ENCODE measurements around the gene QTRT2.

The QTRT2 gene

GRCh38 chr3:114068336-114068735, 11.8 kb downstream of the QTRT2 start:
- DNase-seq (ENCODE audit: low spot score) = no peak
- no peak for TF ChIP-seq CTCF (conservative IDR thresholded peaks at IDR 0.05; ENCODE audit: low read depth)
- POLR2A ChIA-PET (ENCODE audit: low non-redundant PET) = no interaction called here
- no peak overlapping the region for H3K27ac ChIP-seq
- CTCF ChIA-PET = no interaction called here

GRCh38 chr3:114071786-114072185, 15.2 kb downstream of the QTRT2 start:
- H3K27ac ChIP-seq = no peak overlapping the region
- no peak for TF ChIP-seq CTCF (conservative IDR thresholded peaks at IDR 0.05; ENCODE audit: low read depth)
- CTCF ChIA-PET = no interaction called here
- POLR2A ChIA-PET (ENCODE audit: low non-redundant PET) = no interaction called here
- no peak for DNase-seq (ENCODE audit: low spot score)

- DNase-seq (ENCODE audit: low spot score) = no peak
- ChIA-PET CTCF (interaction anchor here (0.7 kb wide), 2 partner anchors 167 to 269 kb away, joined by 3 read pairs; no protein-coding TSS in a partner anchor), POLR2A (ENCODE audit: low non-redundant PET) (no interaction called here)
Observed at GRCh38 chr3:114076711-114077110, 20.2 kb downstream of the QTRT2 start.

GRCh38 chr3:114078126-114078525, 21.6 kb downstream of the QTRT2 start:
- H3K27ac ChIP-seq = no peak overlapping the region
- ChIA-PET CTCF (no interaction called here), POLR2A (ENCODE audit: low non-redundant PET) (no interaction called here)
- DNase-seq (ENCODE audit: low spot score) = no peak
- TF ChIP-seq CTCF (conservative IDR thresholded peaks at IDR 0.05; ENCODE audit: low read depth) = no peak

More at GRCh38 chr3:114076711-114077110, 20.2 kb downstream of the QTRT2 start:
- H3K27ac ChIP-seq = no peak overlapping the region
- TF ChIP-seq CTCF (conservative IDR thresholded peaks at IDR 0.05; ENCODE audit: low read depth) = no peak

- ChIA-PET POLR2A (ENCODE audit: low non-redundant PET) (no interaction called here), CTCF (no interaction called here)
- no peak for DNase-seq (ENCODE audit: low spot score)
- no peak for TF ChIP-seq CTCF (conservative IDR thresholded peaks at IDR 0.05; ENCODE audit: low read depth)
- no peak overlapping the region for H3K27ac ChIP-seq
Observed at GRCh38 chr3:114079761-114080160, 23.2 kb downstream of the QTRT2 start.

GRCh38 chr3:114080201-114080600, 23.7 kb downstream of the QTRT2 start:
- ChIA-PET POLR2A (ENCODE audit: low non-redundant PET) (no interaction called here), CTCF (no interaction called here)
- TF ChIP-seq CTCF (conservative IDR thresholded peaks at IDR 0.05; ENCODE audit: low read depth) = no peak
- no peak for DNase-seq (ENCODE audit: low spot score)
- H3K27ac ChIP-seq = no peak overlapping the region

- DNase-seq (ENCODE audit: low spot score) = no peak
- POLR2A ChIA-PET (ENCODE audit: low non-redundant PET) = no interaction called here
- CTCF ChIA-PET = interaction anchor here (0.5 kb wide), 1 partner anchor 74 kb away, joined by 3 read pairs; no protein-coding TSS in a partner anchor
- H3K27ac ChIP-seq = no peak overlapping the region
- TF ChIP-seq CTCF (conservative IDR thresholded peaks at IDR 0.05; ENCODE audit: low read depth) = no peak
Observed at GRCh38 chr3:114081037-114081436, 24.5 kb downstream of the QTRT2 start.

All from RWPE1 (cell line).